Hair follicular keratinocyte (primary cell): ENCODE data around the gene ANKS3. TPM values are rescaled to one million over a fixed set of nuclear protein-coding genes. Genes with fewer than 3 reads are reported as not detected.

Source experiments
- total RNA-seq: library from RNA; depleted of rRNA; stranded (reverse); fragments of >200 nt; gene quantifications from 2 replicates; pipeline ENCODE4 v1.2.3, GENCODE V29; 2015

Gene ANKS3, protein sequence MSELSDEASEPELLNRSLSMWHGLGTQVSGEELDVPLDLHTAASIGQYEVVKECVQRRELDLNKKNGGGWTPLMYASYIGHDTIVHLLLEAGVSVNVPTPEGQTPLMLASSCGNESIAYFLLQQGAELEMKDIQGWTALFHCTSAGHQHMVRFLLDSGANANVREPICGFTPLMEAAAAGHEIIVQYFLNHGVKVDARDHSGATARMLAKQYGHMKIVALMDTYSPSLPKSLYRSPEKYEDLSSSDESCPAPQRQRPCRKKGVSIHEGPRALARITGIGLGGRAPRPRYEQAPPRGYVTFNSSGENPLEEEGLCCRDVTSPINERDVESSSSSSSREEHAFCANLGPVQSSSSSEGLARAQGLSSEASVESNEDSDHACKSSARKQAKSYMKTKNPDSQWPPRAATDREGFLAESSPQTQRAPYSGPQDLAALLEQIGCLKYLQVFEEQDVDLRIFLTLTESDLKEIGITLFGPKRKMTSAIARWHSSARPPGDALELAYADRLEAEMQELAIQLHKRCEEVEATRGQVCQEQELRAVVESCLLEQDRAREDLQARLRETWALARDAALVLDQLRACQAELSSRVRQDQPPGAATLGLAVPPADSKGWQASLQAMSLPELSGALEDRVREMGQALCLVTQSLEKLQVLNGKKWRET
- 12.6 and 17.0 TPM in 2 replicates for total RNA-seq

GRCh38 chr16:4734063-4734729 lies at the start of gene ANKS3, which contains the start of gene DNAAF8:
TSS of gene ANKS3 (minus strand) at chr16:4734271. CDS start at chr16:4730149, 4,122 bp downstream.
TSS of gene DNAAF8 (plus strand) at chr16:4734537. CDS start at chr16:4736515, 1,978 bp downstream.

DNA sequence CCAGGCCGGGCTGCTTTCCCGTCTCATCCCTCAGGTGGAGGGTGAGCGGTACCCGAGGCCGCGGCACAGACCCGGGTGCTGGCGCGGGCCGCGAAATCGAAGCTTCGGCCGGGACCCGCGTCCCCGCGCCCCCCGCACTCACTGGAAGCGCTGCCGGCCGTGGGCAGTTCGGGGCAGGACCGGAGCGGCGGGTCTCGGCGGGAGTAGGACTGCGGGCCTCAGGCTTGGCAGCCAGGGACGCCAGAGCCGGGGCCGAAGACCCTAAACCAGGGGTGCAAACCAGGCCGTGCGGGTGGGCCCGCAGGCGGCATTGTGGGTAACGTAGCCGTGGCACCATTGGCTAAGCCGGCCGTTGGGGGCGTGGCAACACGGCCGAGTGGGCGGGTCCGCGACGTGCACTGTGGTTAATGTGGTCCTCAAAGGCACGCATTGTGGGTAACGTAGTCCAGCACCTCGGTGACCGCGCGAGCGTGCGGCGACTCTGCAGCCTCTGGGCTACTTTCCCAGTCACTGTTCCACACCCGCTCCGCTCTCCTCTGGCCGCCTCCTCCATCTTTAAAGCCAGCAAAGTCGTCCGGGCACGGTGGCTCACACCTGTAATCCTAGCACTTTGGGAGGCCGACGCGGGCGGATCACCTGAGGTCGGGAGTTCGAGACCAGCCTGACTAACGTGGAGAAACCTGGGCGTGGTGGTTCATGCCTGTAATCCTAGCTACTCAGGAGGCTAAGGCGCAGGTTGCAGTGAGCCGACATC lies 33.0 kb upstream of the ANKS3 start, which contains the start of gene ZNF500:
Gene ZNF500 (minus strand): TSS at position 288 of the 754 bp plus-strand sequence. CDS start 1,184 bp downstream, outside the sequence.

DNA sequence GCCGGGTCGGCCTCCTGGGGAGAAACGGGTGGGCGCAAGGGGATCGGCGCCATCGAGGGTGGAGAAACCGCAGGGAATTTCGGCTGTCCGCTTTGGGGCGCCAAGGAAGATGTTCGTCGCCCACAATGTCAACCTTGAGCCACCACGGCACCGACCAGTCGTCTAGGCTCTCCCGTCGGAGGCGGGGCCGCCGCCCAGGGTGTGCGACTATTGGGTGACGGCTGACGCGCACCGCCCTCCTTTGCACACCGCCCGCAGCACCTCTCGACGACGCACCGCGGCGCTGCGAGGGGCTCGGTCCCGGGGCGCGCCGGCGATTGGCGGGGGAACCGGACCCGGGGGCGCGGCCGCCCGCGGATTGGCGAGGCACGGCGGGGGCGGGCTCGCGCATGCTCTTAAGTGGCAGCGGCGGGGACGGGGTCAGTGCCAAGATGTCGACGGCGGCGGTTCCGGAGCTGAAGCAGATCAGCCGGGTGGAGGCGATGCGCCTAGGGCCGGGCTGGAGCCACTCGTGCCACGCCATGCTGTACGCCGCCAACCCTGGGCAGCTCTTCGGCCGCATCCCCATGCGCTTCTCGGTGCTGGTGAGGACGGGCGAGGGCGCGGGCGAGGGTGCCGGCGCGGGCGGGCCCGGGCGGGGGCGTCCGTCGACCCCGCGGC lies 40.6 kb downstream of the ANKS3 start, which contains the start of gene NUDT16L1:
Gene NUDT16L1 (plus strand): TSS at position 267 of the 660 bp plus-strand sequence. CDS start 165 bp downstream, at position 432.

Other genes with a start within 250 kb of the ANKS3 start
- 38.1 and 39.1 TPM in 2 replicates for gene CDIP1, start 195.5 kb downstream of the ANKS3 start, total RNA-seq
- not detected in 2 replicates for gene C16orf96, start 177.9 kb downstream of the ANKS3 start, total RNA-seq
- gene UBALD1, start 119.4 kb downstream of the ANKS3 start, total RNA-seq: 10.9 and 11.0 TPM in 2 replicates
- gene MGRN1, start 109.4 kb downstream of the ANKS3 start, total RNA-seq: 15.9 and 17.5 TPM in 2 replicates
- 28.0 and 37.7 TPM in 2 replicates for gene NUDT16L1, start 40.7 kb downstream of the ANKS3 start, total RNA-seq
- gene DNAAF8, start 266 bp upstream of the ANKS3 start, total RNA-seq: 0.55 TPM in 1 of 2 replicates, not detected in the other
- gene ZNF500, start 32.9 kb upstream of the ANKS3 start, total RNA-seq: 3.4 and 7.4 TPM in 2 replicates
- gene SEPTIN12, start 54.1 kb upstream of the ANKS3 start, total RNA-seq: not detected in 2 replicates
- gene SMIM22, start 61.1 kb upstream of the ANKS3 start, total RNA-seq: 1.2 TPM in 1 of 2 replicates, not detected in the other
- 21.0 and 23.0 TPM in 2 replicates for gene ROGDI, start 68.4 kb upstream of the ANKS3 start, total RNA-seq
- 20.8 and 27.3 TPM in 2 replicates for gene GLYR1, start 113.0 kb upstream of the ANKS3 start, total RNA-seq
- gene UBN1, start 113.2 kb upstream of the ANKS3 start, total RNA-seq: 23.0 and 23.5 TPM in 2 replicates
- 27.0 and 51.1 TPM in 2 replicates for gene PPL, start 202.9 kb upstream of the ANKS3 start, total RNA-seq
- gene SEC14L5, start 224.1 kb upstream of the ANKS3 start, total RNA-seq: 0.08 TPM in 1 of 2 replicates, not detected in the other